ENCODE data around the gene UBAC1.
"Not testable (repeated sequence)": the region's sequence is repeated elsewhere in the genome, so short reads cannot be mapped to it uniquely, and the experiment has no call there.

Gene UBAC1

DNA sequence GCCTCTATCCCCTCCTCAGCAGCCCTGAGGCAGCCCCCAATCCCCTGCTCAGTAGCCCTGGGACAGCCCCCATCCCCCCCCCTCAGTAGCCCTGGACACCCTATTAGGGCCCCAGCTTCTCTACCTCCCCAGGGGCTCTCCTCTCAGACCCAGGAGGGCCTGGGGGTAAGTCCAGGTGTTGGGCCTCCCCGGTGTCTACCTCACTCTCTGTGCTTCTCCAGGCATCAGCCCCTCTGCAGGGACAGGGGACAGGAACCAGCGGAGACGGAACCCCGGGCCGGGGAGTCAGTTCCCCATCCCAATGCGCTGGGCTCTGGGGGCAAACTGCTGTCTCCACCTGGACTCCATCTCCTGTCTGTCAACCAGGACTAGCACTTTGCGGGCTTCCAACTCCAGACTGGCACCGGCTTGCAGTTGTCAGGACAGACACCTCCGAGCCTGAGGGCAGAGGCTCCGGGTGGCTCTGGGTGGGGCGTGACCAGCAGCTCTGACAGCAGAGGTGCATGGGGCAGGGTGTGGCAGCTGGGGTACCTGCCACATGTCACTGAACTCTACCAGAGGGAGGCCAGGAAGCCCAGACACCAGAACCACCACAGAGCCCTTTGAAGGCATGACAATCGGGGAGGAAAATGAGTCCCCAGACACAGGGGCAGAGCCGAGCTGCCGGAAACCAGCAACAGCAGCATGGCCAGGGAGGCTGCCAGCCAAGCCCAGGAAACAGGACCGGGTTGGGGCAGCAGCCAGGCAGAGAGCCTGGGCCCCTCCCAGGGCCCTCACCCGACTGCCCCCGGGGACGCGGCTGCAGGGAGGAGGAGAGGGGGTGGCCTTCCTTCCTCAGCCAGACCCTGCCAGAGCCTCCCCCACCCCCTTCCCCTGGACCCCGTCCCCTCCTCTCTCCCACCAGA is 17.7 kb upstream of the UBAC1 start:
- peak in 36 of 51 donors; percentile 15 to 70 (median 50) for DNase-seq

DNA sequence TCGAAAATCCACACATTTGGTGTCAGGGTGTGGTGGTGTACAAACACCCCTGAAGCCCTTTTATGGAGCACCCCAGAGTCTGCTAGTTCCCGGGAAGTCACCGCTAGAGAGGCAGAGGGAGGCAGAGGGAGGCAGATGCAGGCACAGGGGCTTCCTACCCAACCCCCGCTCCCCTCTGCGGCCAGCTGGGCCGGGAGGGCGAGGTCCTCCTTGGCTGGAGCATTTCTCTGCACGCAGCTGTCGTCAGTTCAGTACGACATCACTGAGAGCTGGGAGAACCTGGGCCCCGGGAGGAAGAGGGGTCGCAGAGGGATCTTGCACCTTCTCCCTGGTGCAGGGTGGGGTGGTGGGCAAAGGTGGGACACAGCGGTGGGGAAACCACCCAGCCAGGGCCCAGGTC is 15.8 kb upstream of the UBAC1 start:
- DNase-seq, result no peak

DNA sequence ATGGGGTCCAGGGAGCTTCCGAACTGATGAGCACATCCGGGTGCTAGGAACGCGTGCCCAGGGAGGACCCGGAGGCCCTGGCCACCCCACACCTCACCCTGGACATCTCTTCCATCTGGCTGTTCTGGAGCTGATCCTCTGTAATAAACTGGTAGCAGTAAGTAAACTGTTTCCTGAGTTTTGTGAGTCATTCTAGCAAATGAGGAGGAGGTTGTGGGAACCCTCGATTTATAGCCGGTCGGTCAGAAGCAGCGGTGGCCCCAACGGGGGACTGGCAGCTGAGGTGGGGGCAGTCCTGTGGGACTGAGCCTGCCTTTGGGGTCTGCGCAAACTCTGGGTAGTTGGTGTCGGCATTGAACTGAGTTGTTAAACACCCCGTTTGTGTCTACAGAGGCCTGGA is 15.4 kb upstream of the UBAC1 start:
- DNase-seq, result no peak

DNA sequence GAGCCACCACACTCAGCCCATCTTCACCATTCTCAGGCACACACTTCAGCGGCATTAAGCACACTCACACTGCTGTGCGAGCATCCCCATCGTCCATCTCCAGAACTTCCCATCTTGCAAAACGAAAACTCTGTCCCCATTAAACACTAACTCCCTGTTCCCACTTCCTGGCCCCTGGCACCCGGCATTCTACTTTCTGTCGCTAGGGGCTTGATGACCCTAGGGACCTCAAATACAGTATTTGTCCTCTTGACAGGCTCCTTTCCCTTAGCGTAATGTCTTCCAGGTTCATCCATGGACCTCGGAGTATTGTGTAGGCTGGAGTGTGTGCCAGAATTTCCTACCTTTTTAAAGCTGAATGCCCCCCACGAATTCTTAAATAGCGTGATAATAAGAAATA is 14.7 kb upstream of the UBAC1 start:
- DNase-seq, result no peak

DNA sequence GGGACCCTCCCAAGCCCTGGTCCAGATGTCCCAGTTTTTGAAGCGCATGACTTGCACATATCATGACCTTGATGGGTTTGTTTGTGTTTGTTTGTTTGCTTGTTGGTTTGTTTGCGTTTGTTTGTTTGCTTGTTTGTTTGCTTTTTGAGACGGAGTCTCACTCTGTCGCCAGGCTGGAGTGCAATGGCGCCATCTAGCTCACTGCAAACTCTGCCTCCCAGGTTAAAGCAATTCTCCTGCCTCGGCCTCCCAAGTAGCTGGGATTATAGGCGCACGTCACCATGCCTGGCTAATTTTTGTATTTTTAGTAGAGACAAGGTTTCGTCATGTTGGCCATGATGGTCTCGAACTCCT is 13.0 kb upstream of the UBAC1 start:
- no peak for DNase-seq

DNA sequence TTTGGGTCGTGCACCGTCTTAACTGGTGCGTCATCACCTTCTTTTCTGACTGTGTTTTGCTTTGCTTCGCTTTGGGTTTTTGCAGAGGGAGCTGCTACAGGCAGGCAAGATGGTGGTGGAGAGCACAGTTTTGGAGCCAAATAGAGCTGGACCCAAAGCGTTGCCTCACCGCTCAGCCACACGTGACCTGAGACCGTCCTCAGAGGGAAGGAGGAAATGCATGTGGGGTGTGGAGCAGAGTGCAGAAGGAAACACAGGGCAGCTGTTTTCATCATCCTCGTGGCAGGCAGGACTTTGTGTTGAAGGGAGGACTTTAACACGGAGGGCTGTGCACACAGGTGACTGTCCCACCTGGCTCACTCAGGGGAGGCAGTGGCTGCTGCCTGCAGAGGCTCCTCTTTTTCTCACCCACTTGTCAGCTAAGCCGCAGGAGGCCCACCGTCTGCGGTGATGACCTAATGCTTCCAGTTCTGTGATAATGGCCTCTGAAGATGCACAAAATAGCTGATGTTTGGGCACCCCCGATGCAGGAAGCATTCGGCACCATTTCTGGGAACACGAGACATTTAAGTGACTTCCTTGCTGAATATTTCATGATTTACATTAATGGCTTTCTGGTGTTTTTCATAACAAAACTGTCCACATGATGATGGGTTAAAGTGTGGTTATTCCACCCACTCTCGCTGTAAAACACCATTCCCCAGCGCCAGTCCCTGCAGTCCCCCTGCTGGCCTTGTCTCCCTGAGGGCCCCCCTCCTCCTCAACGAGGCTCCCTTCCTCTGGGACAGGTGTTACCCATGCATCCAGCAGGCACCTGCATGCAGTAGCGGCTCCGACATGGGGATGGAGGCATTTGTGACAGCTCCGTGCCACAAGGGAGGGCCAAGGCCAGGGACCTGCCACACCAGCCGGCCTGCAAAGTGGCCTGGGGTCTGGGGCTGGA is 12.4 kb upstream of the UBAC1 start:
- DNase-seq, result no peak

DNA sequence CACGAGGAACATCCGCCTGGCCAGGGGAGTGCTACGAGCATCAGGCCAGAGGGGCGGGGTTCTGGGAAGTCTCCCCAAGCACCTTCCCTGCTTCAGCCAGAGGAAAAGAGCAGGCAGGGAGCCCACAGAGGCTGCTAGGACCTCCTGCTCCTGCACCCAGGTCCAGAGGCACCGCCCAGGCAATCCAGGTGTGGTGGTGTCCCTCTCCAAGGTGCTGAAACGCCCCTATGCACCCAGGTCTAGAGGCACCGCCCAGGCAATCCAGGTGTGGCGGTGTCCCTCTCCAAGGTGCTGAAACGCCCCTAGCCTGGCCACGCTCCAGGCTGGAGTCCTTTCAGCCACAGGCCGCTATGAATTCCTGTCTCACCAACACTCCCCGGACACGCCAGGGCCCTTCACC is 10.7 kb upstream of the UBAC1 start:
- DNase-seq, result no peak

DNA sequence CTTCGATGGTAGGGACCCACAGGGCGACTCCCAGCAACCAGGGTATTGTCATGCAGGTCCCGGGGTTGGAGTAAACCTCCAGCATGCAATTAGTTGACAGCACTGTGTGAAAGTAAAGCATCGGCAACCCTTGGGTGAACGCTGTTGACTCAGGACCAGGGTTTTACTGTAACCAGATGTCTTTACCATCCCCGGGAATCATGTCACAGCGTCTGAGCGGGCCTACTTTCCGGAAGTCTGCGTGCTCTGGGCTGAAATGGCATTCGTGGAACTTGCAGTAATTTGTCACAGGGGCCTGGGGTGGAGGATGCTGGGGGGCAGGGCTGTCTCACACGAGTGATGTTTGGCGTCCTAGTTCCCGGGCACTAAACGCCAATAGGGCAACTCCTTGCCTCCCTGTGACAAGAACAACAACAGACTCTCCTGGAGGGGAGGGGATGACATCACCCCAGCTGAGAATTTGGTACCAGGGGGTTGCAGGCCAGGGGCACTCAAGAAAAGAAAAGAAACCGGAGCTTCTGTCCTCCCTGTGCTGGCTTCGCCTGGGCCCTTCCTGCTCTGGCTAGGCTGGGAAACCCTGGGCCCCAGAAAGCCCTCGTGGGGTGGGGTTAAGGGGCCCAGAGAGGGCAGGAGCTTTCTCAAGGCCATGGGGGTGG is 10.1 kb upstream of the UBAC1 start:
- no peak for DNase-seq

DNA sequence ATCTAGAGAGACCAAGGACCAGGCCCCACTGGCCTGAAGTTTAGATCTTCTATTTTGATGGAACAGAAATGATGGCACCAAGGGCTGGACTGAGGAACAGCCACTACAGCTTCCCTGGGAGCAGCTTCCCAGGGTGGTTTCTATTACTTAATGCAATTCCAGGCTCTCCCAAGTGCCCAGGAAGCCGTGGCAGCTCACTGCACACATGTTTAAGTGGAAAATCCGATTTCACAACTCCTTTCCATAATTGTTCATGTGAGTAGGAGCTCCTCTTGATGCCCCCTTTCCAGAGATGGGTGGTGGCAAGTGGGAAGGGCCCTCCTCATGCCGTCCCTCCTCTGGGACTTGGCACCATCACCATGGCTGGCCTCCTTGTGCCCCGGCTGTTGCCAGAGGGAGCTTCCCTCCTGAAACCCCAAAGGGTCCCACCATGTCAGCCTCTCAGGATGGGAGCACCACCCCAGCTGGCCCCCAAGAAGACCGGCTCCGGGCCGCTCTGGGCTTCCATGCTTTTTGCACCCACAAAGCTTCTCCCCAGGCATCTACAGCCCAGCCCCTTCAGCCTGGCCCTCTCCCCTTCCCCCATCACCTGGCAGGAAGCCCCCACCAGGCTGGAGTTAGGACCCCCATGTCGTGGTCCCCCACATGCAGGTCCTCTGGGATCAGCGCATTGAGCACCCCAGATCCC is 9.1 kb upstream of the UBAC1 start:
- no peak for DNase-seq

DNA sequence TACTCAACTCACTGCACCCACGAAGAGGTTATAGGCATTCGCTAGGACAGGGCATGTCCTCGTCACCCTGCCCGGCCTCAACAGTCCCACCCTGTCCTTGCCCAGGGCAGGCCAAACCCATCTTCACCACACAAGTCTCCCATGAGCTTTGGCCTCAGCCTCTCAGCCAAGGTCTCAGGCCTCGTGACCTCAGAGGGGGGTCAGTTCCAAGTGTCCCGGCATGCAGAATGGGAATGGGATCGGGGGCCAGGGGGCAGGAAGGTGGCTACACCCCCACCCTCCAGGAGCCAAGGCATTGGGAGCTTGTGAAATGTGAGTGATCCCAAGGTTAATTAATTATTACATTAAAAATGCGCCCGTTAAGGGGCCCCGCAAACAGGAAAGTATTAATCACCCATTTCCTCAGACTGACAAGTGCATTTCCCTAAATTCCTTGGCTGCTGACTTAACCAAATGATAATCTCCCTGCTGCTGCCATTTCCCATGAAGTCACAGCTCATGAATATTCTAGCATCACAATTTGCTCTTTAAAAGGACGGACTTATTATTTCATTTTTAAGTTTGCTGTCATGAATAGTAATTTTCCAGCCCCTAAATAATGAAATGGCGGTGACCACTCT is 8.0 kb upstream of the UBAC1 start:
- no peak for DNase-seq

DNA sequence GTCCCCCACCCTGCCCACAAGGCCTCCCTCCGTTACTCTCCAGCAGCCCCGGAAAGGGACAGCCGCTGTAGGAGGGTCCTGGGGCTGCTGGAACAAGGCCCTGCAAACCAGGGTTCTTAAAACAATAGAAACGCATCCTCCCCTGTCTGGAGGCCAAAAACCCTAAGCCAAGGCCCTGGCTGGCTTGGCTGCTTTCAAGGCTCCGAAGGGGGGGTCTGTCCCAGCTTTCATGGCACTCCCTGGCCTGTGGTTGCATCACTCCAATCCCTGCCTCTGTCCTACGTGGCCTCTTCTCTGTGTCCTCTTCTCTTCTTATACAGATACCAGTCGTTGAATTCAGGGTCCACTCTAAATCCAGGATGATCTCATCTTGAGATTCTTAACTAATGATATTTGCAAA is 7.4 kb upstream of the UBAC1 start:
- no peak for DNase-seq

DNA sequence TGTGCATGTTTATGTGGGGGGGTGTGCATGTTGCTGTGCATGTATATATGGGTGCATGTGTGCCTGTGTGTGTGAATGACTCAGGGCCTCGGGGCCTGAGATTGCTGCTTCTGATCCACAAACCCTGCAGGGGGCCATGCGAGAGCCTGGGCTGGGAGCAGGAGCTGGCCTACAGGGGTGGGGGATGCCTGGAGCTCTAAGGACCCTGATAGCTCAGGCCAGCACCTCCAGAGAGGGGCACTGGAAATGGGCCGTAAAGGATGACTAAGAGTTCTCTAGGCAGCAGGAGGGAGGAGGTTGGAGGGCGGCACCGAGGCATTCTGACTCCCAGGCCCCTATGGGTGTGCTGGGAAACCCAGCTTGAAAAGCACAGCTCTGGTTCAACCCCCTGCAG is 6.9 kb upstream of the UBAC1 start:
- DNase-seq, result no peak

DNA sequence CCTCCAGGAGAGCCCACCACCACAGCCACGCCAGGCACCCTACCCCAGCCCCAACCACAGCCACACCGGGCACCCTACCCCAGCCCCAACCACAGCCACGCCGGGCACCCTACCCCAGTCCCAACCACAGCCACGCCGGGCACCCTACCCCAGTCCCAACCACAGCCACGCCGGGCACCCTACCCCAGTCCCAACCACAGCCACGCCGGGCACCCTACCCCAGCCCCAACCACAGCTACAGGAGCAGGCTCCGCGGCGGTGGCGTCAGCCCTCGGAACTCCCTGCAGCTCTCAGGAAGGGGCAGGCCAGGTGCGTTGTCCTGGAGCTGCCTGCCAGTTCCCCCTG is 5.7 kb upstream of the UBAC1 start:
- DNase-seq, result not testable (repeated sequence)

DNA sequence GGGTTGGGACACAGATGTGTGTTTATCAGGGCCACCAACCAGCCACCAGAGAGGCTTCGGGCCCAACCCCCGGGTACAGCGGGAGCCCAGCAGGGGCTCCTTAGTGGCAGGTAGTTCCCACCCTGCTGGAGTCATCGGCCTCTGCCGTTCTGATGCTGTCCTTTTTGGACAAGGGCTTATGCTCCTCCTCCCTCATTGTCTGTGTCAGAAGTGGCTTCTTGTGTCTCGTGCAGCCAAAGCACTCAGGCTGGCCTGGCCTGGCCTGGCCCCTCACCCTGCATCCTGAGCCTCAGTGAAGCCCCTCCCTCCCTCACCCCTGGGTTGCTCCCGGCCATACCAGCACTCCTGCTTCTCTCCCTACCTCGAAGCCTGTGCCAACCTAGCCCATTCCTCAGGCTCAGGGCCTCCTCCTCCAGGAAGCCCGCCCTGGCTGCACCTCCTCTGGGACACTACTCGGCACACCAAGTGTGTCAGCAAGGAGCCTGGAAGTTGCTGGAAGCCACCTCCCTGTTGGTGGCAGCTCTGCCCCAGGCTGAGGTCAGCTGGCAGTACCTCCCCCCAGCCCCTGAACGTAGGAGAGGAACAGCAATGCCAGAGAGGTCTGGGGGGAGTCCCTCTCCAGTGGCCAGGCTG is 4.1 kb upstream of the UBAC1 start:
- DNase-seq, result no peak

DNA sequence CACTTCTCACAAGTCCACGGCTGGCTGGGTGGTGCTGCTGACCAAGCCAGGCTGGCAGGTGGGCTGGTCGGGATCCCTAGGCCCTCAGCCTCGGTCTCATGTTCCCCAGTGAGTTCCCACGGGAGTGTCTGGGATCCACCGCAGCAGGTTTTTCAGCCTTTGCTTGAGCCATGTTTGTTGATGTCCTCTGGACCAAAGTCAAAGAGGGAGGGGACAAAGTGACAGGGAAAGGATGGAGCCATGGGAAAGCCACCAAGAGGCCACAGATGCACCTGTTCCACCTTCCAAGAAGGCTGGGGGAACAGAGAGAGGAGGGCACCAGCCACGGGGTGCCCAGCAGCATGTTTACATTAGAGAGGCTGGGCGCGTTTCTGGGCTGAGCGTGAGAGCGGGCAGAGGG is 2.8 kb upstream of the UBAC1 start:
- no peak for DNase-seq

DNA sequence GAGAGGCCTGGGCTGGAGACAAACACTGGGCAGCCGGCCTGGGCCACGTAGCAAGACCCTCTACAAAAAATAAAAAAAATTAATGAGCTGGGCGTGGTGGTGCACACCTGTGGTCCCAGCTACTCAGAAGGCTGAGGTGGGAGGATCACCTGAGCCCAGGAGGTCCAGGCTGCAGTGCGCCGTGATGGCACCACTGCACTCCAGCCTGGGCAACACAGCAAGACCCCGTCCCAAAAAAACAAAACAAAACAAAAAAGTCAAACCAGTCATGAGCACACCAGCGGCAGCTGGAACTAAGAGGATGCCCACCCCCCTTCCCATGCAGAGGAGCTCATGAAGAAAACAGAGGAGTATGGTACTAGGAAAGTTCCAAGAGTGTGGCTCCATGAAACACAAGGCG is 2.2 kb upstream of the UBAC1 start:
- no peak for DNase-seq

DNA sequence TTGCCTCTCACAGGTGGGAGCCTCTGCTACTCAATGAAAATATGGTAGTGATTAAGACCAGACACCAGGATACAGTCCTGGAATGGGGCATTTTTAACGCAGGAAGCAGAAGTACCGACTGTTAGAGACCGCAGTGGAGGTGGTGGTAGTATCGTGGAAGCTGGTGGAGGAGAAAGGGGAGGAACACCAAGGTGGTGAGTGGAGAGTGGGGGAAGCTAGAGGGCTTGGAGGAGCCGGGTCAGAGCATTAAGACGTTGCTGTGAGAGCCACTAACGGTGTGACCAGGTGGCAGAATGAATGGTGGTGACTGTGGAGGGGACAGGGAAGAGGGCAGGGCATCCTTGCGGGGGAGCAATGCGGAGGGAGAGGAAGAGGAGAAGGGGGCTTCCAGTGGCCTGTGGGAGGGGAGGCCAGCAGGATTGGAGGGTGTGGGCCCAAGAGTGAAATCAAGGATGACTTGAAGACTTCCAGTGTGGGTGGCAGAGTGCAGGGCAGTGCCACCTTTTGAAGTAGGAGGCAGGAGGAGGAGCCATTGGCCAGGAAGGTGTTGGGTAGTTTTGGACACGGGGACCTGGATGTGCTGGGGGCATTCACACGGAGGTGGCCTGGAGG is 1.6 kb upstream of the UBAC1 start:
- DNase-seq, result no peak

DNA sequence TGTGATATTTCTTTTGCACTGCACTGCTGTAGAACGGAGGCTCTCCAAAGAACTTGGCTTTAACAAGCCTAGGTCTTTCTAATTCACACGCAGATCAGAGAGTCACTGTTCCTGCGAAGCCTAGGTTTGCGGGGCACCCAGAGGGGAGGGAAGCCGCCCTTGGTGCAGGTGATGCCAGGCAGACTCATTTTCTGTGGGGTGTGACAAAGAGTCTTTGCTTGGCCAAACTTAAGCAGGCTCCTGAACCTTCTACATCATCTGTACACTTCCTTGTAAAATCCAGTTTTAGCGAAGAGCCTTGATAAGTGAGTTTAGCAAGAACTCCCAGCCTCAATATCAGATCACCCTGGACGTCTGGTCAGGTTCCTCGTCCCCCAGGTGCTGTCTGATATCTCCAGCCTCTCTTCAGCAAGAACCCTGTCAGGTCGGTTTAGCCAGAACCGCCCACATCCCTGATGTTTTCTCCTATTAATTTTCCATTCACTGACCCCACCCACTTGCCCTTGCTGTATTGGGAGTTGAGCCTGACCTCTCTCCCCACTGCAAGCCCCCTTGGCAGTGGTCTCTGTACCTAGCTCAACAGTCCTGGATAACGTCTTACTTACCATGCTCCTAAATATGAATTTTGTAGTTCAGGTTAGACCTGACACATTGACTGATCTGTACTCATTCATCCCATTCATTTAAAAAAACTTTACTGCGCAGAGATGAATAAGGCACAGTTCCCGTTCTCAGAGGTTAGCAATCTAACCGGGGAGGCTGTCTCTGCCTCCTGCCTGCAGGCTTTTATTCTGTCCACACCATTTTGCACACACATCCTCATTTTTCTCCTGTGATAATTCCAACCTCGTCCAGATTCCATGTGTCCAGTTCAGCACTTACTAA is 880 bp upstream of the UBAC1 start:
- DNase-seq, result peak in 2 of 51 donors; percentile 23 to 53
